Spinal cord (tissue), 10 donors: ENCODE results near the gene ARCN1. TPM values are rescaled to one million over a fixed set of nuclear protein-coding genes. Genes with fewer than 3 reads are reported as not detected.

ENCODE experiments used
- DNase-seq, 6 donors: peaks; one replicate each; pipeline versions ENCODE4 v3.0.0 to v3.0.0-alpha.2; 2013 to 2015; ENCODE audit warnings: low spot score in 6 of 6, low read depth in 4 of 6
- H3K27ac ChIP-seq: one replicate; pipeline ENCODE4 v1.5.1; 2013; ENCODE audit warnings: low read depth, low read length, control low read depth
- H3K27me3 ChIP-seq: one replicate; pipeline ENCODE4 v1.6.1; 2013; ENCODE audit warnings: low read length; ENCODE audit not compliant: control insufficient read depth, insufficient read depth
- H3K36me3 ChIP-seq: one replicate; pipeline ENCODE4 v1.6.1; 2013; ENCODE audit warnings: low read length; ENCODE audit not compliant: control insufficient read depth, insufficient read depth
- H3K4me1 ChIP-seq: one replicate; pipeline ENCODE4 v1.6.1; 2013; ENCODE audit warnings: low read length; ENCODE audit not compliant: control insufficient read depth, insufficient read depth
- H3K4me3 ChIP-seq: one replicate; pipeline ENCODE4 v1.5.1; 2013; ENCODE audit warnings: low read depth, low read length, control low read depth
- H3K9me3 ChIP-seq: one replicate; pipeline ENCODE4 v1.6.1; 2013; ENCODE audit warnings: low read length; ENCODE audit not compliant: control insufficient read depth, insufficient read depth
- WGBS: methylation state at CpG from one replicate; pipeline ENCODE4 v1.1.5; 2013; ENCODE audit warnings: missing lambda C conversion rate; ENCODE audit not compliant: insufficient coverage; 5-methylcytosine and 5-hydroxymethylcytosine counted together
- polyA plus RNA-seq, 2 donors: library from polyadenylated mRNA; unstranded; fragments of 120-200 nt; gene quantifications; one replicate each; pipeline ENCODE4 v1.2.1, GENCODE V29; 2013; ENCODE audit not compliant: insufficient read length in 2 of 2
- total RNA-seq, 2 donors: library from RNA; depleted of rRNA in 1 of 2; stranded (reverse); fragments of 120-200 nt in 1 of 2; fragments of >200 nt in 1 of 2; gene quantifications; one replicate each; pipeline versions ENCODE4 v1.2.3 to v1.2.4, GENCODE V29; 2013 to 2014
- donor health status: healthy.

The ARCN1 gene
- total and polyA plus RNA-seq, 4 donors: 98.4 to 131 (median 118) TPM

DNA sequence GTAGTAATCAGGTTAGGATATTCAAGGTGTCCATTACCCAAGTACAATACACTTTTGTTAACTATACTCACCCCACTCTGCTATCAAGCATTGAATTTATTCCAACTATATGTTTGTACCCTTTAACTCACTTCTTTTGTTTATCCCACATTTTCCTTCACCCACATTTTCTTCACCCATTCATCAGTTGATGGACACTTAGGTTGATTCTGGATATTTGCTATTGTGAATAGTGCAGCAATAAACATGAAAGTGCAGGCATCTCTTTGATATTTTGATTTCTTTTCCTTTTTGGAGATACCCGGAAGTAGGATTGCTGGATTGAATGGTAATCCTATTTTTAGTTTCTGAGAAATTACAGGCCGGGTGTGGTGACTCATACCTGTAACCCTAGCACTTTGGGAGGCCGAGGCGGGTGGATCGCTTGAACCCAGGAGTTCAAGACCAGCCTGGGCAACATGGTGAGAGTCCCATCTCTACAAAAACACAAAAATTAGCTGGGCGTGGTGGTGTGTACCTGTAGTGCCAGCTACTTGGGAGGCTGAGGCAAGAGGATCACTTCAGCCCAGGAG is 34.7 kb upstream of the ARCN1 start:
- peaks cover 62% of the 10 kb centered on the region for H3K36me3 ChIP-seq
- WGBS: 71% methylated on average over 1 of the region's 6 CpGs
- no peak for DNase-seq
- no peaks in the 10 kb centered on the region for H3K27me3 ChIP-seq
- H3K9me3 ChIP-seq: no peaks in the 10 kb centered on the region
- peaks cover 17% of the 10 kb centered on the region for H3K4me1 ChIP-seq
- H3K4me3 ChIP-seq: no peak overlapping the region
- H3K27ac ChIP-seq: no peak overlapping the region

DNA sequence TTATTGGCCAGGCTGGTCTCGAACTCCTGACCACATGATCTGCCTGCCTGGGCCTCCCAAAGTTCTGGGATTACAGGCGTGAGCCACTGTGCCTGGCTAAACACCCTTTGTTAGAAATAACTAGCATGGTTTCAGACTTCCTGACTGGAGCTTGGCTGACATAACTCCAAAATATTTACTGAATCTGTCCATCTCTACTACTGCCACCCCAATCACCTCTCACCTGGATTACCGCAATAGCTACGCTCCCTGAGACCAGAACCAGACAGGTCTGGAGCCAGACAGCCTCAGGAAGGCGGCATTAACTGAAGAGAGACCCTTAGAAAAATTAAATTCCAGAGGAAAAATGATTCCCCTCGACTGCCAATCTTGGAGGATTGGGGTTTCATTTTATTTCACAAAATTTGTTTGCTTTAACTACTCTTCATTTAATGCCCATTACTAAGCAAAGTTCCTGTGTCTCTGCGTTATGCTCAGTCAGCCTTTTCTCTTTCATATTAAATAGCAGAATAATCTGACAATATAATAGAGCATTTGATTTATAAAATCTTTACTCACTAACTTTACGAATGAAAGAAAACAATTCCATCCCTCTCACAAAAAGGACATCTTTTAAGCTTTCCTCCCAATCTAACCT is 28.1 kb upstream of the ARCN1 start:
- no peak for DNase-seq
- WGBS: 92% methylated on average over 5 of the region's 8 CpGs
- Histone ChIP-seq H3K27me3 (no peaks in the 10 kb centered on the region), H3K27ac (no peak overlapping the region), H3K9me3 (no peaks in the 10 kb centered on the region), H3K4me3 (no peak overlapping the region), H3K36me3 (peaks cover 47% of the 10 kb centered on the region), H3K4me1 (no peaks in the 10 kb centered on the region)

DNA sequence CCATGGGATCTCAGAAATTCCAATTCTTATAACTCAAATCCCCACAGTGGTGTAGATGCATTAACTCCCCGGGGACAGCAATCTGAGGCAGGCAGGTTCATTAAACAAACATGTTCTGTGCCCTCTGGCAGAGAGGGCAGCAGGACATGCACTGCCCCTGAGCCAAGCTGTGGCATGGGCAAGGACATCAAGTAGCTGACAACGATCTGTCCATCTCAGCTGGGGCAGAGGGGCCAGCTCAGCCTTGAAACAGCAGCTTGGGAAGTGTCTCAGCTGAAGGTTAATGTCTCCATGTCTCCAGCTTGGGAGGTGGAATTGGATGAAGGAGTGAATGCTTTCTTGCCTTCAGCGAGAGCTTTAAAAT is 27.6 kb upstream of the ARCN1 start:
- no peaks in the 10 kb centered on the region for H3K4me1 ChIP-seq
- no peaks in the 10 kb centered on the region for H3K9me3 ChIP-seq
- 77% methylated on average over 2 of the region's 3 CpGs for WGBS
- H3K36me3 ChIP-seq: peaks cover 47% of the 10 kb centered on the region
- no peak overlapping the region for H3K27ac ChIP-seq
- DNase-seq: no peak
- no peak overlapping the region for H3K4me3 ChIP-seq
- no peaks in the 10 kb centered on the region for H3K27me3 ChIP-seq

DNA sequence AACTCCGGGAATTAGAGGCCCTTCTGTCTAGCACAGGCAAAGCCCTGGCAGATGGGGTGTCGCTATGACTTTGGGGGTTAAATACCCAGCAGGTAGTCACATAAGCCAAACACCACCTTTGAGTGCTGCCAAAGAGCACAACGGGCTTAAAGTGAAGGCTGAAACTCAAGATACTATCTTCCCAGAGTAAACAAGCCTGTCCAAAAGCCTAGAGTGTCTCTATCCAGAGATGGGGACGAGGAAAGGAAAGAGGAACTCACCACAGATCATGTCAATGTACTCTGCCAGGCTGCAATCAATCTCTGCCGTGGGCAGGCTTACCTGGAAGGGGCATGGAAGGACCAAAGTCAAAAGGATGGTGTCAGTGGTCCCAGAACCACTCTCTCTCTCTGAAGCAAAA is 26.7 kb upstream of the ARCN1 start:
- no peak overlapping the region for H3K27ac ChIP-seq
- WGBS: 57% methylated on average over 3 of the region's 5 CpGs
- DNase-seq: no peak
- H3K36me3 ChIP-seq: peaks cover 45% of the 10 kb centered on the region
- no peak overlapping the region for H3K4me3 ChIP-seq
- H3K9me3 ChIP-seq: no peaks in the 10 kb centered on the region
- no peaks in the 10 kb centered on the region for H3K4me1 ChIP-seq
- no peaks in the 10 kb centered on the region for H3K27me3 ChIP-seq

DNA sequence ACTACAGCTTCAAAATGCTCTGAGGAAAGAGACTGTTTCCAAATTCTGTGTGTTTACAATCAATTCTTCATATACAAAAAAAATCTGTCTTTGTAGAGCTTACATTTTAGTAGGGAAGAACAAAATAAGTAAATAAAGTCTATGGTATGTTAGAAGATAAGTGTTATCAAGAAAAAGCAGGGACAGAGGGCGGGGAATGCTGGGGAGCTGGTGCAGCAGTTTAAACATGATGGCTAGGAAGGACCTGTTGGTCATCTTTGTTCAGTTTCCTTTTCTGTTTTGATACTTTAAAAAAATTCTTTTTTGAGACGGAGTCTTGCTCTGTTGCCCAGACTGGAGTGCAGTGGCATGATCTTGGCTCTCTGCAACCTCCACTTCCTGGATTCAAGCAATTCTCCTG is 25.1 kb upstream of the ARCN1 start:
- DNase-seq: no peak
- Histone ChIP-seq H3K4me1 (no peaks in the 10 kb centered on the region), H3K27me3 (no peaks in the 10 kb centered on the region), H3K4me3 (no peak overlapping the region), H3K9me3 (no peaks in the 10 kb centered on the region), H3K27ac (no peak overlapping the region), H3K36me3 (peaks cover 48% of the 10 kb centered on the region)
- WGBS: 100% methylated on average over 2 of the region's 2 CpGs

DNA sequence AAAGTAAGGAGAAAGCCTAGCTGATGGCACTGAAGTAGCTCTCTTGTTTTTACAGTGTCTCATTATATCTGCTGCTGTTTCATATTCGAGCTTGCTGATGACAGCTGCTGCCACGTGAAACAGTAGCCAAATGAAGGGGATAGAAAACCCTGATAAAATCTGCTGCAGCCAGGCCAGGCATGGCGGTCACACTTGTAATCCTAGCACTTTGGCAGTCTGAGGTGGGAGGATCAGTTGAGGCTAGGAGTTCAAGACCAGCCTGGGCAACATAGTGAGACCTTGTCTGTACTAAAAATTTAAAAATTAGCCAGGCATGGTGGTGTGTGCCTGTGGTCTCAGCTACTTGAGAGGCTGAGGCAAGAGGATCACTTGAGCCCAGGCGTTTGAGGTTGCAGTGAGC is 19.9 kb upstream of the ARCN1 start:
- no peak for DNase-seq
- 85% methylated on average over 4 of the region's 4 CpGs for WGBS
- H3K4me3 ChIP-seq: no peak overlapping the region
- no peak overlapping the region for H3K27ac ChIP-seq
- H3K4me1 ChIP-seq: no peaks in the 10 kb centered on the region
- no peaks in the 10 kb centered on the region for H3K27me3 ChIP-seq
- H3K36me3 ChIP-seq: peaks cover 61% of the 10 kb centered on the region
- no peaks in the 10 kb centered on the region for H3K9me3 ChIP-seq

DNA sequence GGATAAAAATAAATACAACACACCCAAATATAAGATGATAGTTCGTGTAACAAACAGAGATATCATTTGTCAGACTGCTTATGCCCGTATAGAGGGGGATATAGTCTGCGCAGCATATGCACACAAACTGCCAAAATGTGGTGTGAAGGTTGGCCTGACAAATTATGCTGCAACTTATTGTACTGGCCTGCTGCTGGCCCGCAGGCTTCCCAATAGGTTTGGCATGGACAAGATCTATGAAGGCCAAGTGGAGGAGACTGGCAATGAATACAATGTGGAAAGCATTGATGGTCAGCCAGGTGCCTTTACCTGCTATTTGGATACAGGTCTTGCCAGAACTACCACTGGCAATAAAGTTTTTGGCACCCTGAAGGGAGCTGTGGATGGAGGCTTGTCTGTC is 11.4 kb upstream of the ARCN1 start:
- H3K36me3 ChIP-seq: peaks cover 21% of the 10 kb centered on the region
- no peak overlapping the region for H3K27ac ChIP-seq
- no peak for DNase-seq
- 73% methylated on average over 4 of the region's 4 CpGs for WGBS
- H3K4me1 ChIP-seq: peaks cover 3% of the 10 kb centered on the region
- H3K9me3 ChIP-seq: no peaks in the 10 kb centered on the region
- H3K4me3 ChIP-seq: no peak overlapping the region
- no peaks in the 10 kb centered on the region for H3K27me3 ChIP-seq

DNA sequence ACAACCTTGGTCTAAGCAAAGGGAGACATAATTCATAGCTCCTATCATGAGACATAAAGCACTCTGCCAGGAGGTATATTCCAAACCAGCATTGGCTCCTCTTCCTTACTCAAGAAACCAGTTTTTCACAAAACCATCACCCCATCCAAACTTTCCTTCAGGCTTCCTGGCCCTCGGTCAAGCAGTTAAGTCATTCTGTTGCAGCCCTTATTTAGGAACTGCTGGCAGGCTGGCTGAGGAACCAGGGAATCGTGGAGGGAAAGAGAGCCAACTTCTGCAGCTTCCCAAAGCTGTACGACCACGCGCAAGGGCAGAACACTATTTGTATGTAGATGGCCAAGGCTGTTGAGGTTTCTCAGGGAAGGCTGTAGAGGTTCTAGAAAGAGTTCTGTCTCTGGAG is 7.2 kb upstream of the ARCN1 start:
- WGBS: 24% methylated on average over 2 of the region's 5 CpGs
- H3K36me3 ChIP-seq: peaks cover 1% of the 10 kb centered on the region
- H3K27me3 ChIP-seq: no peaks in the 10 kb centered on the region
- no peak overlapping the region for H3K4me3 ChIP-seq
- peak in 1 of 6 donors; percentile 49 for DNase-seq
- H3K27ac ChIP-seq: peak overlapping the region; percentile 27
- H3K4me1 ChIP-seq: peaks cover 3% of the 10 kb centered on the region
- no peaks in the 10 kb centered on the region for H3K9me3 ChIP-seq

DNA sequence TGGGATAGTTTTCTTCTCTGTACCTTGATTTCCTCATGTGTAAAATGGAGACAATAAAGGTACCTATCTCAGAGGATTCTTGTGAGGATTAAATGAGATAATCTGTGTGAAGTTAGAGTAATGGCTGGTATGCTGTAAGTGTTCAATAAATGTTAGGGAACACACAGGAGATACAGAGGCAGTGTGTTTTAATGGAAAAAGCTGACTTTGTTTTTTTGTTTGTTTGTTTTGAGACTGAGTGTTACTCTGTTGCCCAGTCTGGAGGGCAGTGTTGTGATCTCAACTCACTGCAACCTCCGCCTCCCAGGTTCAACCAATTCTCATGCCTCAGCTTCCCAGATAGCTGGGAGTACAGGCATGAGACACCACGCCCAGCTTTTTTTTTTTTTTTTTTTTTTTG is 2.5 kb upstream of the ARCN1 start:
- no peak for DNase-seq
- H3K4me1 ChIP-seq: peaks cover 7% of the 10 kb centered on the region
- no peaks in the 10 kb centered on the region for H3K27me3 ChIP-seq
- H3K4me3 ChIP-seq: no peak overlapping the region
- no peaks in the 10 kb centered on the region for H3K9me3 ChIP-seq
- H3K36me3 ChIP-seq: no peaks in the 10 kb centered on the region
- H3K27ac ChIP-seq: no peak overlapping the region
- WGBS: 69% methylated on average over 2 of the region's 2 CpGs

DNA sequence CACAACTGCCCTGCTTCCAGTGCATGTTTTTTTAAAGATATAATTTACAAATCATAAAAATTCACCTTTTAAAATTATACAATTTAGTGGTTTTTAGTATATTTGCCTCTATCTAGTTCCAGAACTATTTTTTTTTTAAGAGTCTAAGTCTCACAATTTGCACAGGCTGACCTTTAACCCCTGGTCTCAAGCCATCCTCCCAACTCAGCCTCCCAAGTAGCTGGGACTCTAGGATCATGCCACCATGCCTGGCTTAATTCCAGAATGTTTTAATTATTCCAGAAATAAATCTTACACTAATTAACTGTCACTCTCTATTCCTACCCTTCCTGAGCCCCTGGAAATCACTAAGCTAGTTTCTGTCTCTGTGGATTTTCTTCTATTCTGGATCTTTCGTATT is 1.4 kb upstream of the ARCN1 start:
- WGBS: no CpG with 5 or more reads among the region's 1 CpG

More for the DNA sequence above, 1.4 kb upstream of the ARCN1 start:
- no peak overlapping the region for H3K4me3 ChIP-seq
- peaks cover 8% of the 10 kb centered on the region for H3K4me1 ChIP-seq
- no peaks in the 10 kb centered on the region for H3K36me3 ChIP-seq
- H3K27ac ChIP-seq: no peak overlapping the region
- H3K9me3 ChIP-seq: no peaks in the 10 kb centered on the region
- no peak for DNase-seq
- H3K27me3 ChIP-seq: no peaks in the 10 kb centered on the region
